Spleen (tissue), 11 donors: Measurements from ENCODE around the gene IQCC. TPM values are rescaled to one million over a fixed set of nuclear protein-coding genes. Genes with fewer than 3 reads are reported as not detected.

Experiments
- DNase-seq: peaks from one replicate; pipeline ENCODE4 v3.0.0-alpha.2; 2020
- H3K27ac ChIP-seq, 8 donors: fragments of 200-600 bp; sonication (generic) in 7 of 8; 1 replicate in 4 of 8; 2 replicates in 4 of 8; pipeline versions ENCODE4 v1.5.0 to v1.8.0; 2016 to 2021; ENCODE audit warnings: inconsistent platforms in 4 of 8, mild to moderate bottlenecking in 4 of 8, moderate library complexity in 1 of 8
- H3K27me3 ChIP-seq, 7 donors: fragments of 200-600 bp; sonication (generic) in 6 of 7; replicated peaks in 1 of 7; 1 replicate in 4 of 7; 2 replicates in 3 of 7; pipeline versions ENCODE4 v1.5.0 to v1.8.0; 2016 to 2021; ENCODE audit warnings: inconsistent platforms in 3 of 7, mild to moderate bottlenecking in 1 of 7
- H3K36me3 ChIP-seq, 6 donors: fragments of 200-600 bp; sonication (generic) in 5 of 6; 1 replicate in 4 of 6; 2 replicates in 2 of 6; pipeline versions ENCODE4 v1.5.0 to v1.8.0; 2016 to 2021; ENCODE audit warnings: inconsistent platforms in 2 of 6
- H3K4me1 ChIP-seq, 6 donors: fragments of 200-600 bp; sonication (generic) in 5 of 6; 1 replicate in 3 of 6; 2 replicates in 3 of 6; pipeline versions ENCODE4 v1.5.0 to v1.8.0; 2016 to 2021; ENCODE audit warnings: inconsistent platforms in 3 of 6
- H3K4me3 ChIP-seq, 8 donors: fragments of 200-600 bp; sonication (generic) in 7 of 8; 1 replicate in 4 of 8; 2 replicates in 4 of 8; pipeline versions ENCODE4 v1.5.0 to v1.8.0; 2016 to 2021; ENCODE audit warnings: inconsistent platforms in 4 of 8, mild to moderate bottlenecking in 4 of 8, moderate library complexity in 2 of 8
- H3K9me3 ChIP-seq, 8 donors: fragments of 200-600 bp; sonication (generic) in 7 of 8; 1 replicate in 4 of 8; 2 replicates in 4 of 8; pipeline versions ENCODE4 v1.5.0 to v1.8.0; 2016 to 2021; ENCODE audit warnings: inconsistent platforms in 4 of 8
- CTCF ChIP-seq, 11 experiments: fragments of 200-600 bp in 7 of 11; fragments of 450-650 bp in 4 of 11; sonication (generic) in 4 of 11; IDR thresholded peaks in 8 of 11; conservative IDR thresholded peaks in 3 of 11; 1 replicate in 7 of 11; 2 replicates in 4 of 11; pipeline versions ENCODE4 v1.4.0 to v1.8.0; 2016 to 2021; ENCODE audit warnings: antibody characterized with exemption in 11 of 11, inconsistent platforms in 4 of 11, mild to moderate bottlenecking in 1 of 11
- POLR2A ChIP-seq, 3 donors: fragments of 450-650 bp; IDR thresholded peaks; one replicate each; pipeline ENCODE4 v1.5.1; 2017; ENCODE audit warnings: antibody characterized with exemption in 3 of 3, mild to moderate bottlenecking in 1 of 3
- POLR2AphosphoS5 ChIP-seq, 3 donors: sonication (generic); formaldehyde crosslinking; IDR thresholded peaks; one replicate each; pipeline ENCODE4 v1.5.1; 2017; ENCODE audit warnings: antibody characterized with exemption in 3 of 3
- WGBS, 5 donors: extraction: QIAGEN DNeasy Blood & Tissue Kit in 3 of 5; methylation state at CpG; one replicate each; pipeline versions ENCODE4 v1.1.5 to v1.1.7; 2013 to 2018; 5-methylcytosine and 5-hydroxymethylcytosine counted together
- intact Hi-C: fragments of 100-400 bp; cut with DNase I; formaldehyde crosslinking; loops from one replicate; pipeline ENCODE4 v1.15.0; 2023; ENCODE audit warnings: low total_unique reads
- polyA plus RNA-seq, 3 donors: library from polyadenylated mRNA; stranded (reverse); fragments of 200-250 nt; gene quantifications; one replicate each; pipeline ENCODE4 v1.2.1, GENCODE V29; 2013
- total RNA-seq, 7 donors: library from RNA; depleted of rRNA in 3 of 7; stranded (reverse); fragments of >200 nt in 3 of 7; fragmentation: NEBNext Ultra II Directional in 4 of 7; extraction: Animal tissue kit (Norgen Biotek cat#: 25700) in 4 of 7; gene quantifications; one replicate each; pipeline versions ENCODE4 v1.1.0 to v1.2.1, GENCODE V29; 2016 to 2021
- donor health status: healthy with polysubstance abuse.
- donor health status: DM: no; HTN: no; CAD: no; lungs with moderate emphysema.
- donor health status: DM: no; HTN: no; CAD: no.
- donor health status: Bipolar disorder and iron deficiency.
- donor health status: healthy.
- donor health status: DM: no; HTN: no; CAD: no.
- donor health status: DM: yes; HTN: yes; CAD: no.

IQCC gene
- total and polyA plus RNA-seq, 10 donors: 1.2 to 2.4 (median 1.7) TPM

- H3K27me3 ChIP-seq: no peaks in the 10 kb centered on the region
- H3K27ac ChIP-seq: peak overlapping the region in 5 of 8 donors; percentile 93 to 96 (median 94)
- peaks cover 0 to 56% (median 41%) of the 10 kb centered on the region in 6 donors for H3K36me3 ChIP-seq
- H3K9me3 ChIP-seq: no peaks in the 10 kb centered on the region
- TF ChIP-seq CTCF (IDR thresholded peaks at IDR 0.05 in 8 of 11, conservative IDR thresholded peaks at IDR 0.05 in 3 of 11) (no peak), POLR2A (IDR thresholded peaks at IDR 0.05) (no peak), POLR2AphosphoS5 (IDR thresholded peaks at IDR 0.05) (no peak)
- peak overlapping the region in 4 of 8 donors; percentile 67 to 88 (median 78) for H3K4me3 ChIP-seq
- WGBS, 5 donors: 79 to 90% (median 84%) methylated on average over 5 of the region's 5 CpGs
- intact Hi-C loops: no loop called here
- DNase-seq: no peak
- peaks cover 23 to 78% (median 65%) of the 10 kb centered on the region in 6 donors for H3K4me1 ChIP-seq
These were observed 23.9 kb upstream of the IQCC start for GRCh38 chr1:32181563-32181962.

- Histone ChIP-seq H3K4me1 (peaks cover 23 to 80% (median 67%) of the 10 kb centered on the region in 6 donors), H3K4me3 (peak overlapping the region in 1 of 8 donors; percentile 80), H3K36me3 (peaks cover 0 to 61% (median 46%) of the 10 kb centered on the region in 6 donors), H3K9me3 (no peaks in the 10 kb centered on the region), H3K27ac (peak overlapping the region in 1 of 8 donors; percentile 96), H3K27me3 (no peaks in the 10 kb centered on the region)
- DNase-seq: no peak
- intact Hi-C loops: no loop called here
- 89 to 96% (median 90%) methylated on average over 6 of the region's 6 CpGs for WGBS, 5 donors
- TF ChIP-seq POLR2A (IDR thresholded peaks at IDR 0.05): no peak
- no peak for TF ChIP-seq POLR2AphosphoS5 (IDR thresholded peaks at IDR 0.05)
- no peak for TF ChIP-seq CTCF (IDR thresholded peaks at IDR 0.05 in 8 of 11, conservative IDR thresholded peaks at IDR 0.05 in 3 of 11)
These were observed 23.4 kb upstream of the IQCC start for GRCh38 chr1:32182060-32182459.

GRCh38 chr1:32184650-32185049 is 20.8 kb upstream of the IQCC start:
- no peak overlapping the region for H3K27ac ChIP-seq
- peaks cover 0 to 87% (median 71%) of the 10 kb centered on the region in 6 donors for H3K36me3 ChIP-seq
- TF ChIP-seq POLR2AphosphoS5 (IDR thresholded peaks at IDR 0.05) (no peak), CTCF (IDR thresholded peaks at IDR 0.05 in 8 of 11, conservative IDR thresholded peaks at IDR 0.05 in 3 of 11) (no peak), POLR2A (IDR thresholded peaks at IDR 0.05) (no peak)
- no peaks in the 10 kb centered on the region for H3K9me3 ChIP-seq
- H3K4me3 ChIP-seq: no peak overlapping the region
- no peak for DNase-seq
- intact Hi-C loops: no loop called here
- no peaks in the 10 kb centered on the region for H3K27me3 ChIP-seq
- peaks cover 19 to 67% (median 56%) of the 10 kb centered on the region in 6 donors for H3K4me1 ChIP-seq

- 85 to 97% (median 87%) methylated on average over 2 of the region's 2 CpGs for whole genome bisulfite sequencing, 5 donors
- Histone ChIP-seq H3K4me1 (peaks cover 14 to 55% (median 46%) of the 10 kb centered on the region in 6 donors), H3K36me3 (peaks cover 4 to 100% (median 85%) of the 10 kb centered on the region in 6 donors), H3K27me3 (no peaks in the 10 kb centered on the region), H3K4me3 (no peak overlapping the region), H3K27ac (no peak overlapping the region), H3K9me3 (no peaks in the 10 kb centered on the region)
- no peak for DNase-seq
- TF ChIP-seq POLR2AphosphoS5 (IDR thresholded peaks at IDR 0.05) (no peak), CTCF (IDR thresholded peaks at IDR 0.05 in 8 of 11, conservative IDR thresholded peaks at IDR 0.05 in 3 of 11) (no peak), POLR2A (IDR thresholded peaks at IDR 0.05) (no peak)
- intact Hi-C loops: no loop called here
These were observed 19.4 kb upstream of the IQCC start for GRCh38 chr1:32186077-32186476.
